Germinal center (tissue), 1 donor: ENCODE results near the gene NXPH2.
"Not testable (repeated sequence)": the region's sequence is repeated elsewhere in the genome, so short reads cannot be mapped to it uniquely, and the experiment has no call there.

Experiments
- DNase-seq: peaks from one replicate; pipeline ENCODE4 v3.0.0; 2012; ENCODE audit warnings: mixed read lengths, low spot score

The NXPH2 gene

DNA sequence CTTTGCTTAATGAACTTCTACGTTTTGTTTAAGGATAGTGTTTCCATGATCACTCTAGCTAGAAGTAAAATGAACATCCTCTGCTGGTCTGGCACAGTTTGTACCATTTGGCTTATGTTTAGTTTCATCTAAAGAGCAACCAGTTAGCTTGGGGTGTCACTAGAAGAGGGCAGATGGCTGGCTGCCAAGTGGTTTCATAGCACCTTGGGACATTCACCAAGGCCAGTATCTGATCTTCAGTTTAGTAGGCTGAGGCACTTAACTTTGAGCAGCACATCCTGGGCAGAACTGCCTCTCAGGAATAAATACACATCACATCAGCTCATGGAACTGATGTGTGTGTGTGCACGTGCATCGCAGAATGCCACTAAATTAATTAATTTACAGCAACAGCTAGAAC lies 68.4 kb downstream of the NXPH2 start:
- DNase-seq = no peak

DNA sequence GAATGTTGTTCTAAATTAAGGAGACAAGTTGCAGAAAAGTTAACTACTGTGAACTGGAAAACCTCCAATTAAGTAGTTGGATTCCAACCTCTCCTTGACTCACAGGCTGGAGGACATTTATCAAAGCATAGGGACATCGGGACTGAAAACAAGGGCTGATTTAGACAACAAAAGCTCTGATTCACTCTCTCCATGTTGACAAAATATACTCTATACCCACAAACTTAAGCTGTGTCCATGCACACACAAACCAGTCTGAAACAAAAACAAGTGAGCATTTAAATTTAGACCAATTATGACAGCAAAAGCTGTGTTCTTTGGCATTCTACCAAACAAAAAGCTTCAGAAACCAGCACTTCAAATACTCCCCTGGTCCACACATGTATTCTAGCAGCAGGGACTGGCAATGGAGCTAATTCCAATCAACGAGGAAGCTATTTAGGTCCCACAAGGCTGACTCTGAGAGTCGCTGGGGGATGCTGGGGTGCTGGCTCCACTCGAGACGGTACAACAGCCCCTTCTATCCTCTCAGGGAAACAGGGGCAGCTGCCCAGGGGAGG lies 71.4 kb downstream of the NXPH2 start:
- no peak for DNase-seq

DNA sequence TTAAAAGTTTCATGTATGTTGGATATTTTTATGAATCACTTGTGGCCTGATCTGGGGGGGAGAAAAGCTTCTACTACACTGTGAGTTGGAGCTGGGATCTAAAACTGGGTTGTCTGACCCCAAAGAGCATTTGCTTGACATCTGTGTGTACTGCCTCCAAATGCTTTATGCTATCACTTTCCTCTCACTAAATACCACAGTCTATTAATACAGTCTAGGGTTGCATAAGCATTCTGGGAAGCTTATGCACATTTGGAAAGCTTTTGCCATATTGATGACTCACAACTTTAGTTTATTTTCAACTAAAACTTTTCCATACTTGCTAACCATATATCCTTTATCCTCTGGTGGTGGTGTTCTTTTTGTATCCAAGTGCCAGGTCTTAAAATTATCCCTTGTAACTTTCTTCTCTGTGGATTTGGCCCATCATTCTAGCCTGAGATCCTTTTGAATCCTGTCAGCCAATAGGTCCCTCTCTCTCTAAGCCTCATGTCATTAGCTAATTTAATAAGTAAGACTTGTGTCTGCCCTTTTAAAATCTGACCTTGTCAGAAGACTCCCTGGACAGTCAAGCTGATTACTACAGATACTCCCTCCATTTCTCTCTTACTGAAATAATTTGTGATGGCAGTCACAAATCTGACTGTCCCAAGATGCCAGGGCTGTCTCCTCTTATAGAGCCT lies 72.7 kb downstream of the NXPH2 start:
- no peak for DNase-seq

DNA sequence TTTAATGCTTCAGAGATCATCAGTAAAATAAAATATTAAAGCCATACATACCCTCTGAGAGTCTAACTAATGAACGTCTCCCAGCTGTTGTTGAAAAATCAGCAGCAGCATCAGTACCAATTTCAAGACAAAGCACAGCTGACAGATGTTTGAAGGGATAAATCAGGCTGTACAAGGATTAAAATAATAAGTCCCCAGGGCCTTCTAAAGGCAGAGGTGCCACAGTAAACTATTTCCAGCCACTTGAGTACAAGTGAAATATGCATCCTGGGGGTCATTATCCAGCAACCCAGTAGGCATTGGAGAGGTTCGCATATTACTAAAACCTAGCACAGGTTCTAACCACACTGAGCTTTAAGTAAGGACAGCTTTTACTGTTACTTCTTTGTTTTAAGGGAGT lies 76.9 kb downstream of the NXPH2 start:
- DNase-seq = no peak

DNA sequence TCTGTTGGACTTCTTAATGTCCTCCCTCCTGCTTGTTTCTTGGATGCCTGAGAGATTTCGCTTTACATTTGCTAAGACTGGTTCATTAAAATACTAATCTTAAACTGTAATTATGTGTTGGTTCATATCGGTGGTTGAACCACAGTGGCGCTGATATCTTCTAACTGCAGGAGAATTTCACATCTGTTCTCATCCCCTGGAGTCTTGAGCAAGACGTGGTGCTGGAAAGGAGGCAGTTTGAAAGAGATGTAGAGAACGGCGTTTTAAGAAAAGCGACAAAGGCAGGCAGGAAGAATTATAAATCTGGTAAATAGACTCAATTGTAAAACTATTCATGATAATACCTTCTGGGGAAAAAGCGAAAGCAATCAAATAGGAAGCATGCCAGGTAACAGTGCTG lies 79.5 kb downstream of the NXPH2 start:
- no peak for DNase-seq

DNA sequence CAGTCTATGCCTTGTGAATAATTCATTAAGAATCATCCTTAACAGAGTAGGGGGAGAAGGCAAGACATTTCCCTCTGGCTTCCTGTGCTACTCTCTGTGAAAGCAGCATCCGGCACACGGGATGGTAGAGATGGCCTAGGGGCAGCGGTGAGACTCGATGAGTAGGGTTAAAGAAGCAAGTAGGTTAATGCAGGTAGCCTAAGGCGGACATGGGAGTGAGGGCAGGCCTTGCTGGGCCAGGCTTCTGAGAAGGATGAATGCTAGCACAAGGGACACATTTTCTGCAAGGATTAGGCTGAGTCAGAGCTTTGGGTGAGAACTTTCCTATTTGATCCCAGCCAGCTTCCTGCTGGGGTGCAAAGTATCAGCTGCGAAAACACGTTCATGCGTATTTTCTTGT lies 80.8 kb downstream of the NXPH2 start:
- no peak for DNase-seq

DNA sequence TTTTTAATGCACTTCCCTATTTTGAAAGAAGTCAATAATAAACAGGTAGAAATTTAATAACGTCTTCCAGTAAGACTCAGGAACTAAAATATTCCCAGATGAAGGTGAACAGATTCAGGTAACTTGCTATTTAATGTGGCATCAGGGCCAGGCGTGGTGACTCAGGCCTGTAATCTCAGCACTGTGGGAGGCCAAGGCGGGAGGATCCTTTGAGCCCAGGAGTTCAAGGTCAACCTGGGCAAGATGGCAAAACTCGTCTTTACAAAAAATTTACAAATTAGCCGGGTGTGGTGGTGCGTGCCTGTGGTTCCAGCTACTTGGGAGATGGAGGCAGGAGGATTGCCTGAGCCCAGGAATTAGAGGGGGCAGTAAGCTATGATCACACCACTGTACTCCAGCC lies 81.8 kb downstream of the NXPH2 start:
- DNase-seq = no peak

DNA sequence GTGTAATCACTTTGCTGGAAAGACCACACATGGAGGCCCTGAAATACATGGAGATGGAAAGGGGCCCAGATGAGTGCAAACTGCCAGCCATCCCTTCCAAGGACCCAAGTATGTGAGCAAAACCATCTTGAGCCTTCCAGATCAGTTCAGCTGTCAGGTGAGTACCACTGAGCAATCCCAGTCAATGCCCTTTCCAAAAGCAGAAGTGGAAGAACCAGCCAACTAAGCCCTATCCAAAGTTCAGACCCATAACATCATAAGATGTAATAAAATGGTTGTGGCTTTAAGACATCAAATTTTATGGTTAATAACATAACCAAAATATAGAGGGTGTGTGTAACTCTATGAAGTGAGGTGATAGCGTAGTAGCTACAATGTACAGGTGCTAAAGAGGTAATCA lies 88.5 kb downstream of the NXPH2 start:
- DNase-seq = no peak

DNA sequence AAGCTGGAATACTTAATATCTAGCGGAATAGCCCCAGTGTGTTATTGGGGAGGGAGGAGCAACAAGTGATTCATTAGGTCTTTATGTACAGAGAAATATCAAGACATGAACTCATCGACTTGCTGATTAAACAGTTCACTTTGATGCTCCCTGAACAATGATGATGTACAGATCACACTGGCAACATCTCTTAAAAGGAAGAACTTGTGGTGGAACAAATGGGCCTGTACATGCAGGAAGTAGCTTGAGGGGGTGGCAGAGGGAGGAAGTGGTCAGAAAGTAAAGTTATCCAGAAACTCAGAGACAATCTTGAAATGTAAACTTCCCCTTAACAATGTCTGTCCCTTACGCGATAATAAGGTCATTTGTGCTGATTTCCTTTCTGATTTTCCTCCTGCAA lies 90.5 kb downstream of the NXPH2 start:
- no peak for DNase-seq

DNA sequence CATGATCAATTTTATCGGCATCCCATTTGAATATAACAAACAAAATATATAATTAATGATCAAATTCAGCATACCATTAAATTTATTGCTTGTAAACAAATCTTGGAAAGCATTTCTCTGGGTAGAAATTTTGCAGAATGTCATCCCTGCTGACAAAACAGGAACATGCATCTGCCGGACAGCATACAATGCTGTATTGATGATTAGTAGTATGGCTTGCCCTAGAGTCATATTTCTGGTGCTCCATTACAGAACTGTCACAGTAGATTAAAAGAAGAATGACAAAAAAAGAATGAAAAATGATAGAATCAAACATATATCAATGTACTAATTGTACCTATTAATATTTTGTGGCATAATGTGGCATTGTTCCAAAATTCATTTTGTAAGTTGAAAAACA lies 98.0 kb downstream of the NXPH2 start:
- no peak for DNase-seq

DNA sequence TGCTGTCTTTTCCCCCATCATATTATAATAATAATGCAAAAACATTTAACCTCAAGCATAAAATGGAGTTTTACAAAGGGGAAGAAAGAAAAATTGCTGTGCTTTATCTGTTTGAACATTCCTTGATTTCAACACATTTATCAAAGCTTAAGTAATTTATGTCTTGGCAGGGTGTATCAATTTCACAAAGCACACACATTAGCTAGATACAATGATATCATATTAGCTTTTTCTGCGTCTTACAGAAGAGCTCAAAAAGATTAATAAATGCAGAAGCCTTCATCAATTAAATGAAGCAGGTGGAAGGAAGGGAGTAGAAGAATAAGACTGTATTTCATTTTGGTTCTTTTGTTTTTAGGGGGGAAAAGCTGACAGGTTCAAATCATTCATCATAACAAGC lies 103.0 kb downstream of the NXPH2 start:
- DNase-seq = no peak

DNA sequence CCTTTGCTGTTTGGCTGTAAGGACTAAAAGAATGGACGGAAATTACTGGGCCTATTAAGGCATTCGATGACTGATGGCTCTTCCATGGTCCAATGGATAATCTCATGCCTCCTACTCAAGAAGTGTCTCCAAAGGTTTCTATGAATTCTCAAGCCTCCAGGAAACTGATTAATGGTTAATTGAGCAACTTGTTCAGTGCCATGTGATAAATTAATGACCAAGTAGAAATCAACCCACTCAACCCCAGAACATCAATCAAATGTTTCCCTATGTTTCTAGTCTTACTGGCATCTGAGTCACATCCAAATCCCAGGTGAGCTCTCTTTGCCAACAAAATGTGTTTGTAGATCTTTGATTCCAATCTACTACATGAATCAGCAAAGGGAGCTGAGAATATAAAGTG lies 103.6 kb downstream of the NXPH2 start:
- no peak for DNase-seq

DNA sequence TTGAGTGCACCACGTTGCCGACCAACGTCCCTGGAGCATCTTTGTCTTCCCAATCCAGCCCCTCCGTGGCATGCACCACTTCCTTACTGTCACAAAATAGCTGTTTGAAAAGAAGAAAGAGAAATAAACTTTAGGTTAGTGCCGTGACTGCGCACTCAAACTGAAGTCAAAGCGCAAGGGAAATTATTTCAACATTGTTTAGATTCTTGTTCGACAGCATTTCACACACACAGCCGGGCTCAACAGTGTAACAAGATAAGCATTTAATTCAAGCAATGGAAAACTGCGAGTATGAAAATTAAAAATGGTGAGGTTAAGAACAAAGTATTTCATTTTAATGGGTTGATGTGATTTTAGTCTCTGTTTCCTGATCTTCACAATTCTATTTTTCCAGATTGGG lies 108.6 kb downstream of the NXPH2 start:
- DNase-seq = no peak

DNA sequence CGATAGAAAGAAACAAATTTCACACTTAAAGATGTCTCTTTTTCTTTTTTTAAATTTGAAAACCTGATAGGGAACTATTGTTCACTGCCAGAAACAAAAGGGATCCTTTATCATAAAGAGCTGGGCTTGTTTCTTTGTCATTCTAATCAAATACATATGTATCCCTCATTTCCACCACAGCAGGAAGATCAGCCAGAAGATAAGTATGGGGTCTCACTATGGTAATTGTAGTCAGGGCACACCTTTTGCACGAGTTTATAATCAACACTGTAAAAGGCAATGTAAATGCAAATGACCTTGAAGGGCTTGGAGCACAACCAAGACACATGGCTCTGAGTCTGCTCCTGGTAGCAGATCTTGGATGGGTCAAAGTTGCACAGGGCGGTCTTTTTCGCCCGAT lies 109.5 kb downstream of the NXPH2 start:
- DNase-seq = no peak

DNA sequence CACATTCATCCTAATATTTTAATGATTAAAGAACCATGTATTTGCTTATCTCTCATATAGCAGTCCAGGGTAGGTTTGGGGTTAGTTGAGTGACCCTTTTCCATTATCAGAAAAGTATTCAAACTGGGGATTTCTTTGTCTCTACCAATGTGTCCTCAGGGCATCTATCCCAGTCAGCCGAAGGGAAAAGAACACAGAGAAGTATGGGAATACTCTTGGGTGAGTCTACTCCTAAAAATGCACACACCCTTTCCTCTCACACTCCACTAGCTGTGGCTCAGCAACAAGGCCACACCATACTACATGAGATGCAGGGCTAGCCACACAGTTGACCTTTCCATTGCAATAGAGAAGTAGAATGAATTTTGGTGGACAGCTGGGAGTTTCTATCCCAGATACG lies 114.3 kb downstream of the NXPH2 start:
- DNase-seq = no peak

DNA sequence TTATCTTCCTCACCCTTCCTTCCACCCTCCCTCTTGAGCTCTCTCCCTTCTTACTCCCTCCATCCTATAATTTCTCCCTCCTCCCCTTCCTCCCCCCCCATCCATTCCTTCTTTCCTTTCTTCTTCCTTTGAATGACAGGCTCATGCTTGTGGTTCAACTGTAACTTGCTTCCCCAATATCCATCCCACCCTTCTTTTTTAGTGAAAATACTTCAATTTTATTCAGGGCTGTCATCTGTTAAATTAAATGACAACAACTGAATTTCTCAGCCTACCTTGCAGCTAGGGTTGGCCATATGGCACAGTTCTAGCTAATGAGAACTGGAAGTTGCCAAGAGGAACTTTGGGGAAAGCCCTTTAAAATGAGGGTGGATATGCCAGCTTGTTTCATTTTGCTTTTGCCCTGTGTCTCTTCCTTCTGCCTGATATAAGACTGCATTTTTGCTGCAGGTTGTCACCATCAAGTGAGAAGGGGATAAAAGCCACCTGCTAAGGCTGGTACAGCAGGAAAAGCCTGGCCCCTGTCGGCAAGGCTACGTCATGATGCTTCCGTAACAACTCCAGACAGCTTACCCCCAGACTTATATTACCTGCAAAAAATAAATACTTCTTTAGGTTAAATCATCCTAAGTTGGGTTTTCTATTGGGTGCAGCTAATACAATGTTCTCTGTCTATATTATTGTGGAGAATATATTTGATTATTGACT lies 121.8 kb downstream of the NXPH2 start:
- DNase-seq = no peak

DNA sequence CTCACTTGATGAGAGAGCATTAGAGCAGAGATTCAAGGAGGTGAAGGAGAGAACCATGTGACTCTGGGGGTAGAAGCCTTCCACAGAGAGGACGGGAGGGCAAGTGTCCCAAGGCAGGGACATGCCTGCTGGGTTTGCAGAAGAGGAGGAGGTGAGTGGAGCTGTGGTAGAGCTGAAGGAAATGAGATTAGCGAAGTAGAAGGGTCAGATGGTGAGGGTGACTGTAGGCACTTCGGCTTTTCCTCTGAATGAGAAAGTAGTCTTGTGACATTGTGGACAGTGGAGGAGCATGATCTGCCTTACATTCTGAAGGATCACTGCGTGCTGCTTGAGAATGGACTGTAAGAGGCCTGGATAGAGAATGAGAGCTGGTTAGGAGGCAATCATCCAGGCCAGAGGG lies 126.0 kb downstream of the NXPH2 start:
- no peak for DNase-seq

DNA sequence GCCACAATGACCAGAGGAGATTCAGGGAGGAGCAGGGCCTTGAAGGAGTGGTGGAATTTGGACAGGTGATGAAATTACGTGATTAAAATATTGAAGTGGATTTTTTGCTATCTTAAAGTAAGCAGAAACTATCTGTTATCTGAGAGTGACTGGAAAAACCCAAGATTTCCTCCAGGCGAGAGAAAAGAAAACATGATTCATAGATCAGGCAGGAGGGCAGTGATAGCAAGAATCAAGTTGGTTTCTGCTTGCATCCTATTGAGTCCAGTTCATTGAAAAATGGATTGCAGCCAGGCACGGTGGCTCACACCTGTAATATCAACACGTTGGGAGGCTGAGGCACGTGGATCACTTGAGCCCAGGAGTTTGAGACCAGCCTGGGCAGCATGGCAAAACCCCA lies 127.8 kb downstream of the NXPH2 start:
- no peak for DNase-seq

DNA sequence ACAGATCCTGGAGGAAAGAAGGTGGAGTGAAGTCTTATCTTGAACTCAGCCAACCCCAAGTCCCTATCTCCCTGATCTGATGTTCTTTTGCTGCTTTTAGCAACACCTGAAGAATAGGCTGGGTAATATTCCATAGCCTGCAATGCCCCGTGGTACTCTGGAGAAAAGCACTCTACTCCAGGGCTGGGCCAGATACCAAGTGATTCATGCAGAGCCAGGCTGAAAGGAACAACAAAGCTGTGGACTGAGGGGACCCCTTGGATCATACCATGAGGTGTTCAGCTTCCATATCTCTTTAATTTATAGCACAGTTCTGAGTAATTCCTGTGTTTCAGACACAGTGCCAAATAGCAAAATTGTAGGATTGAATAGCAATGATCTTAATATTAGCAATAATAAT lies 130.6 kb downstream of the NXPH2 start:
- DNase-seq = no peak

DNA sequence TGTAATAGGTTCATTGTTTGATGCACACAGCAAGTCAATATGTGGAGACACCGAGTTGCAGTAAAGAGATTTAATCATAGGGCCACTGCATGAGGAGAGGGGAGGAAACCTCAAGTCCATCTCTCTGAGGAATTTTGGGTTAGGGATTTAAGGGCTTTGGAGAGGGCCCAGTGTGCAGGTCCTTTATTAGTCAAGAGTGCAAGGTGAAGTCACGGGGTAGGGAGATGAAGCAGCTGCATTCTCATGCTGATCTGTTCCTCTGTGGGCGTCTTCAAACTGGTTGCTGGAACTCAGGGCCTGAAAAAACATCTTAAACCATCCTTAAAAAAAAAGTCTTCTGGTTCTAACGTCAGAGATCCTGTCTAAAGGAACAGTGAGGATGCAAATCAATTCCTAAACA lies 131.6 kb downstream of the NXPH2 start:
- DNase-seq = no peak

DNA sequence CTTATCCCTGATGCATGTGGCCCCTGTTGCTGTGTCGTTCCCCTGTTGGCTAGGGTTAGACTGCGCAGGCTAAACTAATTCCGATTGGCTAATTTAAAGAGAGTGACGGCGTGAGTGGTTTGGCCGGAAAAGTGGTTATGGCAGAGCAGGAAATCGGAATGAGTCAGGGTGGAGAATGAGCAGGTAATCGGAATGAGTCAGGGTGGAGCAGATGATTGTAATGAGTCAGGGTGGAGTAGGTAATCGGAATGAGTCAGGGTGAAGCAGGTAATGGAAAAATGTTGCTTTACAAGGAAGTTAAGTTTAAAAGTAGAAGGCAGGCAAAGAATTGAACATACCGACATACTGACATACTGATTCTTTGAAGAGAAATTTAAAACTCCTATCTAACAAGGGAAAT lies 135.4 kb downstream of the NXPH2 start:
- DNase-seq = not testable (repeated sequence)

DNA sequence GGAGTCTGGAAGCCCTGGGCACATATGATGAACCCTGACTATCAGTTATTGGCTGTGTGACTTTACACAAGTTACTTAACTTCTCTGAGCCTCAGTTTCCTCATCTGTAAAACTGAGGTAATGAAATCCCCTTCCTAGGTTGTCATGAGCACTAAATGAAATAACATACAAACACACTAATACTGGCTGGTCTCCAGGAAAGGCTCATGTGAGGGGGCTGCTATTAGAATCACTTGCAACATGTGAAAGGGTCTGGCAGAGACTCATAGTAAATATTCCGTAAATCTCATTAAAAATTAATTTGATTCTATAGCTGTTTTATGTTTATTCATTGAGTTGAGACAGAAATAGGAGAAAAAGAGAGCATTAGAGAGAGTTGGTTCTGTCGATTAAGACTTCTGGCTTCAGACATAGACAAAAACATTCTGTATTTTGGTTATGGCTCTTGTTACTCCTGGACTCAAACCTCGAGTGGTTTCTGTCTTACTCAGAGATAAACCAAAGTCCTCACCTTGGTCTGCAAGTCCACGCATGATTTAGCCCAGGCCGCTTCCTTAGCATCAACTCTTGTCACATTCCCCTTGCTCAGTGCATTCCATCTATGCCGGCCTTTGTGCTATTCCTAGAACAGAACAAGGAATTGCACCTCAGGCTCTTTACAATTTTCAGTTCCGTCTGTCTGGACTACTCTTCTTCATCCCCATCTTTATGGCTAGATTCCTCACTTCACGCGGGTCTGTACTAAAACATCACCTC lies 139.1 kb downstream of the NXPH2 start:
- no peak for DNase-seq

DNA sequence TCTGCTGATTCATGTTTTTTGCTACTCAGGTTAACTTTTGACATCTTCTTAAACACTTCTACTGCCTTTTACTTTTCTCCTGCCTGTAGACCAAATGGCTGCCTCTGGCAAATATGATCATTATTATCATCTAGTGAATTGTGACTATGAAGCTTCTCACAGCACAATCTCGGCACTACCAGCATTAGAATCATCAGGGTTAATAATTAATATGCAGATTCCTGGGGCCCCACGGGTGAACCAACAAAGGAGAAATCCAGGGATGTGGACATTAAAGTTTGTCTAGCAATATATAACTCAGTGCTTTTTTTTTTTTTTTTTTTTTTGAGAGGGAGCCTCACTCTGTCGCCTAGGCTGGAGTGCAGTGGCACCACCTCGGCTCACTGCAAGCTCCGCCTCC lies 142.5 kb downstream of the NXPH2 start:
- no peak for DNase-seq
